Neural cell (in vitro differentiated cells): ENCODE data around the gene ZNF672.

ENCODE experiments used
- EP300 ChIP-seq: fragments of 450-650 bp; conservative IDR thresholded peaks from 2 replicates; pipeline ENCODE4 v1.6.1; 2014; ENCODE audit warnings: antibody characterized with exemption, mild to moderate bottlenecking, moderate library complexity; ENCODE audit not compliant: poor library complexity, severe bottlenecking
- EZH2 ChIP-seq: fragments of 200-600, 300-800 bp; shearing (Covaris generic), sonication (generic); IDR thresholded peaks from 2 replicates; pipeline ENCODE4 v1.6.1; 2014; ENCODE audit warnings: antibody characterized with exemption, low read length, borderline replicate concordance, mild to moderate bottlenecking; ENCODE audit not compliant: insufficient read depth, poor library complexity, severe bottlenecking
- POLR2AphosphoS5 ChIP-seq: IDR thresholded peaks from 2 replicates; pipeline ENCODE4 v1.6.1; 2012
- REST ChIP-seq: IDR thresholded peaks from 2 replicates; pipeline ENCODE4 v1.6.1; 2012; ENCODE audit warnings: borderline replicate concordance
- SMC3 ChIP-seq: fragments of 450-650 bp; conservative IDR thresholded peaks from 2 replicates; pipeline ENCODE4 v1.6.1; 2014; ENCODE audit warnings: antibody characterized with exemption, mild to moderate bottlenecking, moderate library complexity; ENCODE audit not compliant: poor library complexity
- TF ChIP-seq, protein P1 (sequence below): fragments of 450-650 bp; IDR thresholded peaks from 2 replicates; pipeline ENCODE4 v1.5.1; 2014; ENCODE audit warnings: antibody characterized with exemption, mild to moderate bottlenecking, moderate library complexity; ENCODE audit not compliant: poor library complexity, severe bottlenecking

GRCh38 chr1:248828845-248829244, 9.2 kb upstream of the ZNF672 start:
- TF ChIP-seq, protein P1, sequence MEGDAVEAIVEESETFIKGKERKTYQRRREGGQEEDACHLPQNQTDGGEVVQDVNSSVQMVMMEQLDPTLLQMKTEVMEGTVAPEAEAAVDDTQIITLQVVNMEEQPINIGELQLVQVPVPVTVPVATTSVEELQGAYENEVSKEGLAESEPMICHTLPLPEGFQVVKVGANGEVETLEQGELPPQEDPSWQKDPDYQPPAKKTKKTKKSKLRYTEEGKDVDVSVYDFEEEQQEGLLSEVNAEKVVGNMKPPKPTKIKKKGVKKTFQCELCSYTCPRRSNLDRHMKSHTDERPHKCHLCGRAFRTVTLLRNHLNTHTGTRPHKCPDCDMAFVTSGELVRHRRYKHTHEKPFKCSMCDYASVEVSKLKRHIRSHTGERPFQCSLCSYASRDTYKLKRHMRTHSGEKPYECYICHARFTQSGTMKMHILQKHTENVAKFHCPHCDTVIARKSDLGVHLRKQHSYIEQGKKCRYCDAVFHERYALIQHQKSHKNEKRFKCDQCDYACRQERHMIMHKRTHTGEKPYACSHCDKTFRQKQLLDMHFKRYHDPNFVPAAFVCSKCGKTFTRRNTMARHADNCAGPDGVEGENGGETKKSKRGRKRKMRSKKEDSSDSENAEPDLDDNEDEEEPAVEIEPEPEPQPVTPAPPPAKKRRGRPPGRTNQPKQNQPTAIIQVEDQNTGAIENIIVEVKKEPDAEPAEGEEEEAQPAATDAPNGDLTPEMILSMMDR: no peak
- TF ChIP-seq EP300: no peak
- TF ChIP-seq EZH2: no peak
- no peak for TF ChIP-seq POLR2AphosphoS5
- no peak for TF ChIP-seq REST
- no peak for TF ChIP-seq SMC3
